GM12874 (cell line): ENCODE results near the gene PCDHAC1.

Source experiments
- TF ChIP-seq, protein P1 (sequence below): IDR thresholded peaks from 2 replicates; pipeline ENCODE4 v1.5.1; 2011; ENCODE audit warnings: low read depth, mild to moderate bottlenecking, control low read depth, low read length, moderate library complexity; ENCODE audit not compliant: insufficient read depth

PCDHAC1 gene

DNA sequence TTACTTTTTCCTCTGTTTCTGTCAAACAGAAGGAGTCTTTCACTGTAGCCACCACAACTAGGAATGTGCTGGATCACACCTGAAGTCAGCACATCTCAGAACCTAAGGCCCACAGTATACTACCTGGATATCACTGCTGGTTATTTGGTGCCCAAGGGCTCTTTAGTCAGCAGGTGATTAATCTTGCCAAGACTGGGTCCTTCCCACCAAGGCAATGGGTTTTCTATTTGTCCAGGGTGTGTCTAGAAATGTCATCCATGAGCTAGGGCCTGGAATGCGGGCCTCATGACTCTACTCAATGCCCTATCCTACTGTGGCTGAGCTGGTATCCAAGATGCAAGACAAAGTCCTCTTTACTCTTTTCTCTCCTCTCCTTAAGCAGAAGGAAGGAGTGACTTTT is 9.8 kb upstream of the PCDHAC1 start:
- TF ChIP-seq, protein P1, sequence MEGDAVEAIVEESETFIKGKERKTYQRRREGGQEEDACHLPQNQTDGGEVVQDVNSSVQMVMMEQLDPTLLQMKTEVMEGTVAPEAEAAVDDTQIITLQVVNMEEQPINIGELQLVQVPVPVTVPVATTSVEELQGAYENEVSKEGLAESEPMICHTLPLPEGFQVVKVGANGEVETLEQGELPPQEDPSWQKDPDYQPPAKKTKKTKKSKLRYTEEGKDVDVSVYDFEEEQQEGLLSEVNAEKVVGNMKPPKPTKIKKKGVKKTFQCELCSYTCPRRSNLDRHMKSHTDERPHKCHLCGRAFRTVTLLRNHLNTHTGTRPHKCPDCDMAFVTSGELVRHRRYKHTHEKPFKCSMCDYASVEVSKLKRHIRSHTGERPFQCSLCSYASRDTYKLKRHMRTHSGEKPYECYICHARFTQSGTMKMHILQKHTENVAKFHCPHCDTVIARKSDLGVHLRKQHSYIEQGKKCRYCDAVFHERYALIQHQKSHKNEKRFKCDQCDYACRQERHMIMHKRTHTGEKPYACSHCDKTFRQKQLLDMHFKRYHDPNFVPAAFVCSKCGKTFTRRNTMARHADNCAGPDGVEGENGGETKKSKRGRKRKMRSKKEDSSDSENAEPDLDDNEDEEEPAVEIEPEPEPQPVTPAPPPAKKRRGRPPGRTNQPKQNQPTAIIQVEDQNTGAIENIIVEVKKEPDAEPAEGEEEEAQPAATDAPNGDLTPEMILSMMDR, result no peak

DNA sequence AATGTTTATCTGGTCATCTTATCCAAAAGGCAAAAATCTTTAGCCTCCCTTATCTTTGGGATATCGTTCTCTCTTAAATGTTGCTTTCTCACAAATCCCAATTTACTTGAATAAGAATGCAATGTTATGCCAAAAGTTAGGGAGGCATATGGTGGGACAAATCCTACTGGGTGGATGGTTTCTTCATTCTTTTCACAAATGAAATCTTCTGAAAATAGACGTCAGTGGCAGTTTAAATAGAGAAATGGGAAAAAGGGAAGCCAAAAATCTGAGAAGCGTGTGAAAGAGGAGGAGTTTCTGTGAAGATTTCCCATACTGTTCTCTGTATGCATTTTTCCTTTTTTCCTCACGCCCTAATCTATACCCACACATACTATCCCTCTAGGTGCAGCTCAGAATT is 2.5 kb upstream of the PCDHAC1 start:
- TF ChIP-seq, protein P1, result no peak

DNA sequence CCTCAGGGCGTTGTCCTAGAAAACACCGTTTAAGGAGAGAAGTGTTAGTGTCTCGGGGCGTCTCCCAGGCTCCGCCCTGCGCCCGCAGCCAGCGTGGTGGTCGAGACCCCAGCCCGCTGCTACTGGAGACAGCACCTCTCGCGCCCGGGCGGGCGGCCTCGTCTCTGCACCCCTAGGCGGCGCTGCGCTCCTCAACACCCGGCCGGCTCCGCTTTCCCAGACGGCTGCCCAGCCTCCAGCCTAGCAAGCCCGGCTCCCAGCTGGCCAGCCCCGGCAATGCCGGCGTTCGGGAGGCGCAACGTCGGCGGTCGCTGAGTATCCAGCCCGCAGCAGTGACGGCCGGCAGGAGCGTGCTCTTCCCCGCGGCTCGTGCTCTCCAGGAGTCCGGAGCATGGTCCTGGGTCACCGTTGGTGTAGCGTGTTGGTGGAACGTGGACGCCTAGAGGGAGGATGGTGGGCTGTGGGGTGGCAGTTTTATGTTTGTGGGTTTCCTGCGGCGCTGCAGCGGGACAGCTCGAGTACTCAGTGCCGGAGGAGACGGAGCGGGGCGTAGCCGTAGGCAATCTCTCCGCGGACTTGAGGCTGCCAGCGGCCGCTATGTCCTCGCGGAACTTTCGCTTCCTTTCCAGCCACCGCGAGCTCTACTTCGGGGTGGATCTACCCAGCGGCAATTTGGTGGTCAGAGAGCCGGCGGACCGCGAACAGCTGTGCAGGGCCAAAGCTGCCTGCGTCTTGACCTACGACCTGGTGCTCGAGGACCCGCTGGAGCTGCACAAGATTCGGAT is 536 bp downstream of the PCDHAC1 start:
- TF ChIP-seq, protein P1, result 0 out of 2 replicates have a peak, but pooled peaks have one; percentile 3

DNA sequence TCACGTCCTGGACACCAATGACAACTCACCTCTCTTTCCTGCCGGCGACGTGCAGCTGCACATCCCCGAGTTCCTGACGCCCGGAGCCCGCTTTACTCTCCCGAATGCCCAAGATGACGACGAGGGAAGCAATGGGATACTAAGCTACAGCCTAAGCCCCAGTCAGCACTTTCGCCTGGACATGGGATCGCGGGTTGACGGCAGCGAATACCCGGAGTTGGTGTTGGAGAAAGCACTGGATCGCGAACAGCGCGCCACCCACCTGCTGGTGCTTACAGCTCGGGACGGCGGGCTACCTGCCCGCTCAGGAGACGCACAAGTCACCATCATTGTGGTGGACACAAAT is 1.1 kb downstream of the PCDHAC1 start:
- TF ChIP-seq, protein P1, result no peak

DNA sequence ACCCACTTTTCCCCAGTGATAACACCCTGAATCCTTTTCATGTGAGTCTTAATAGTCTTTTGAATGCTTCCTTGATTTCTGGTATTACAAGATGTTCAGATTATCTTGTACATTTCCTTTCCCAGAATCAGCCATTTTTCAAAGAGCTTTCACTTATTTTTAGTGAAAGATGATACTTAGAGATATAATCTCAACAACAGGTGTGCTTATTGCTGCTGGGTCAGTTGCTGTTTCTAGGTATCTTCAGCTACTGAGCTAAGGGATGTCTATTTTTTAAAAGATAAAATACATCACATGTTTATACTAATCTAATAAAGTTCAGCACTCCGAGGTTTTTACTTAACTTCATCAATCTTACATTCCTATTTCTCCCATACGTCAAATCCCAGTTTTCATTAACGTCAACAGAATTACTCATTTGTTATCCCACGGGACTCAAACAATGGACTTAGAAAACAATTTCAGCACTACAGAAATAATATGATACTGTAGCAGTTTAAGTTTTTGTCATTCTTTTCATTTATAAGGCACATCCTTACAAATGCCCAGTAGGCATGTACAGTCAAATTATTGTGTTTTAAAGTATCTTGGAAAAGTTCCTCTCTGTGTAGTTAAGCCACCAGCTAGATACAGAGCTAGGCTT is 9.0 kb downstream of the PCDHAC1 start:
- TF ChIP-seq, protein P1, result no peak

DNA sequence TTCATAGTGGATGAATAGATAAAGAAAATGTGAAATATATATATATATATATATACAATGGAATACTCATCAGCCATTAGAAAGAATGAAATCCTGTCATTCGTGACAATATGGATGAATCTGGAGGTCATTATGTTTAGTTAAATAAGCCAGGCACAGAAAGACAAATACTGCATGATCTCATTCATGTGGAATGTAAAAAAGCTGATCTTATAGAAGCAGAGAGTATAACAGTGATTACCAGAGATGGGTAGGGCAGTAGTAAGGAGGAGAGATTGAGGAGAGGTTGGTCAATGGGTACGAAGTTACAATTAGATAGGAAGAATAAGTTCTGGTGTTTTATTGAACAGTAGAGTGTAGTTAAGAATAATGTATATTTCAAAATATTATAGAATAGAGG is 20.5 kb downstream of the PCDHAC1 start:
- TF ChIP-seq, protein P1, result no peak

DNA sequence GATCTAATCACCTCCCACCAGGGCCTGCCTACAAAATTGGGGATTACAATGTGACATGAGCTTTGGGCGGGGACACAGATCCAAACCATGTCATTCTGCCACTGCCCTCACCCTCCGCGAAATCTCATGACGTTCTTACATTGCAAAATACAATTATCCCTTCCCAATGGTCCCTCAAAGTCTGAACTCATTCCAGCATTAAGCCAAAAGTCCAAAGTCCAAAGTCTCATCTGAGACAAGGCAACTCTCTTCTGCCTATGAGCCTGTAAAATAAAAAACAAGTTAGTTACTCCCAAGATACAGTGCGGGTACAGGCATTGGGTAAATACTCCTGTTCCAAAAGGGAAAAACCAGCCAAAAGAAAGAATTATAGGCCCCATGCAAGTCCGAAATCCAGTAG is 25.5 kb downstream of the PCDHAC1 start:
- TF ChIP-seq, protein P1, result no peak
